SJSA1 (cell line): Measurements from ENCODE around the gene DSCAM. TPM values are rescaled to one million over a fixed set of nuclear protein-coding genes. Genes with fewer than 3 reads are reported as not detected.

Experiments
- DNase-seq, 2 experiments: peaks; one replicate each; pipeline ENCODE4 v3.0.0-alpha.2; 2015 to 2020; ENCODE audit warnings: low spot score in 2 of 2, low read depth in 1 of 2
- H3K27ac ChIP-seq: fragments of 250-450 bp; sonication (Bioruptor Pico); 2 replicates; pipeline ENCODE4 v1.5.1; 2020; ENCODE audit warnings: mild to moderate bottlenecking, moderate library complexity
- H3K27me3 ChIP-seq: fragments of 250-450 bp; sonication (Bioruptor Pico); replicated peaks from 2 replicates; pipeline ENCODE4 v1.5.1; 2020; ENCODE audit warnings: mild to moderate bottlenecking, moderate library complexity
- H3K36me3 ChIP-seq: fragments of 250-450 bp; sonication (Bioruptor Pico); 2 replicates; pipeline ENCODE4 v1.5.1; 2020; ENCODE audit warnings: mild to moderate bottlenecking
- H3K4me1 ChIP-seq: fragments of 250-450 bp; sonication (Bioruptor Pico); replicated peaks from 2 replicates; pipeline ENCODE4 v1.6.1; 2021; ENCODE audit warnings: mild to moderate bottlenecking
- H3K4me3 ChIP-seq: fragments of 250-450 bp; sonication (Bioruptor Pico); 2 replicates; pipeline ENCODE4 v1.5.1; 2020; ENCODE audit warnings: mild to moderate bottlenecking
- H3K9me3 ChIP-seq: fragments of 250-450 bp; sonication (Bioruptor Pico); replicated peaks from 2 replicates; pipeline ENCODE4 v1.5.1; 2020; ENCODE audit warnings: mild to moderate bottlenecking
- total RNA-seq: library from RNA; depleted of rRNA; stranded (reverse); fragments of >200 nt; shearing (Covaris generic); gene quantifications from 2 replicates; pipeline ENCODE4 v1.2.3, GENCODE V29; 2014

DSCAM gene
- total RNA-seq, 1 experiment from 2014 or later: not detected

DNA sequence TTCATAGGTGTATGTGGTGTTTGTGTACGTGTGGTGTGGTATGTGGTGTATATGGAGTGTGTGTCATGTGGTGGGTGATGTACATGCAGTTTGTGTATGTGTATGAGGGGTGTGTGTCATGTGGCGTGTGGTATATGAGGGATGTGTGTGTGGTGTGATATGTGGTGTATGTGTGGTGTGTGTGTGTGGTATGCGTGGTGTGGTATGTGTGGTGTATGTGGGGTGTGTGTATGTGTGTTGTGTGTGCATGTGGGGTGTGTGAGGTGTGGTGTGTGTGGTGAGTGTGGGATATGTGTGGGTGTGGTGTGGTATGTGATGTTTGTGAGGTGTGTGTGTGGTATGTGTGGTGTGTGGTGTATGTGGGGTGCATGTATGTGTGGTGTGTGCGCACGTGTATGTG is 707.3 kb downstream of the DSCAM start:
- Histone ChIP-seq H3K27me3 (no peaks in the 10 kb centered on the region), H3K9me3 (no peaks in the 10 kb centered on the region; the same call in 1 of the 2 replicates), H3K27ac (no peak overlapping the region), H3K4me3 (no peak overlapping the region), H3K4me1 (no peaks in the 10 kb centered on the region), H3K36me3 (no peaks in the 10 kb centered on the region)
- DNase-seq: no peak

DNA sequence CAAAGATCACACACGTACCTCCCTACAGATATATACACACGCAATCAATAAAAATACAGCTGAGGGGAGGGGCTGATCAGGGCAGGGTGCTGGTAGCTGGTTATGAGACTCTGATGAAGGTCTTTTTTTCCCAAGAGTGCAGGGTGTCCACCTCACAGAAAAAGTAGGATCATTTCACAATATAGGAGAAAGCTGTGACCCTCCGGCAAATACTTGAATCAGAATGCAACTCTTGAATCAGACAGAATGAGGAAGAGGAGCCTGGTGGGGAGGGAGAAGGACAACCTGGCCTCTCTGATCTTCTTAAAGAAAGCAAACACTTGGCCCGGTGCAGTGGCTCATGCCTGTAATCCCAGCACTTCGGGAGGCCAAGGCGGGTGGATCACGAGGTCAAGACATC is 710.4 kb downstream of the DSCAM start:
- DNase-seq: no peak

DNA sequence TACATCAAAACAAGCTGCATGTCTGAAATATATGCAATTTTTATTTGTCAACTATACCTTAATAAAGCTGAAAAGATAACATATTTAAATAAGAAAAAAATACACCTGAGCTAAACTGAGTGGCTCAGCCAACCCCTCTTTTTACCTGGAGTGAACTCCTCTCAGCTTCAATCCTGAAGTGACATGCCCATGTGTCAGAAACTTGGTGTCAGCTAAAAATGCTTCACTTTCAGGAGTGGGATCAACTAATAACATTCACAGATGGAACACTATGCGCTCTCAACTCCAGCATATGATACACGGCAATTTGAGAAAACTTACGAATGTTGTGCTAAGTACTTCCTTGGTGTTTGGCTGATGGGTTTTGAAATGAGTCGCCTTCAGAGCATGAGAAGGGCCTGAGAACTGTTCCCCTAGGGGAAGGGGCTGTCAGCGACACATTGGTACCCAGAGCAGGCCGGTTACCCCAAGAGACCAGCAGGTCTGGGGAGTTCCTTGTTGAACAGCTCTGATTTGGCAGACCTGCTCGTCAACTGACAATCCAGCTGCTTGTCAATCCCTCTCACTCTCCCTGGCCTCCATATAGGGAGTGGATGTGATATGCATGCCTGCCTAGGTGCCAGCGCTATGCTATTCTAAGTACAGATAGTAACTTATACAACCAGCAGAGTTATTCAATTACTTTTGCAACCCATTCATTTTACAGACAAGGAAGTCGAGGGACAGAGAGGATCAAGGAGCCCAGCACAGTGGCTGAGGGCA is 712.0 kb downstream of the DSCAM start:
- H3K9me3 ChIP-seq: no peaks in the 10 kb centered on the region; the same call in 1 of the 2 replicates
- H3K27ac ChIP-seq: no peak overlapping the region
- no peak for DNase-seq
- no peaks in the 10 kb centered on the region for H3K36me3 ChIP-seq
- no peak overlapping the region for H3K4me3 ChIP-seq
- no peaks in the 10 kb centered on the region for H3K4me1 ChIP-seq
- no peaks in the 10 kb centered on the region for H3K27me3 ChIP-seq

More for the DNA sequence above, 710.4 kb downstream of the DSCAM start:
- H3K27ac ChIP-seq: no peak overlapping the region
- no peaks in the 10 kb centered on the region; the same call in 1 of the 2 replicates for H3K9me3 ChIP-seq
- H3K4me3 ChIP-seq: no peak overlapping the region
- H3K27me3 ChIP-seq: no peaks in the 10 kb centered on the region
- no peaks in the 10 kb centered on the region for H3K36me3 ChIP-seq
- no peaks in the 10 kb centered on the region for H3K4me1 ChIP-seq

DNA sequence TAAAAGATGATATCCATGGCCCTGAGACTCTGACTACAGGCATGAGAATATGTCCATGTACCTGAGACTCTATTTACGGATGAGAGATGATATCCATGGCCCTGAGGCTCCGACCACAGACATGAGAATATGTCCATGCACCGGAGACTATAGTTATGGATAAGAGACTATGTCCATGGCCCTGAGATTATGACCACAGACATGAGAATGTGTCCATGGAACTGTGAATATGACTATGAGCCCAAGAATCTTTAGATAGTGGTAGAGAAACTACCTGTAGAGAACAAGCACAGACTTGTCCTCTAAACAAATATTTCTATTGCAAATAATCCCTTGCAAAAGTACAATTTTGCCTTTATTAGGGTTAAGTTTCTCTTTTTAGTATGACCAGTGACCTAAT is 716.5 kb downstream of the DSCAM start:
- Histone ChIP-seq H3K36me3 (no peaks in the 10 kb centered on the region), H3K4me3 (no peak overlapping the region)

DNA sequence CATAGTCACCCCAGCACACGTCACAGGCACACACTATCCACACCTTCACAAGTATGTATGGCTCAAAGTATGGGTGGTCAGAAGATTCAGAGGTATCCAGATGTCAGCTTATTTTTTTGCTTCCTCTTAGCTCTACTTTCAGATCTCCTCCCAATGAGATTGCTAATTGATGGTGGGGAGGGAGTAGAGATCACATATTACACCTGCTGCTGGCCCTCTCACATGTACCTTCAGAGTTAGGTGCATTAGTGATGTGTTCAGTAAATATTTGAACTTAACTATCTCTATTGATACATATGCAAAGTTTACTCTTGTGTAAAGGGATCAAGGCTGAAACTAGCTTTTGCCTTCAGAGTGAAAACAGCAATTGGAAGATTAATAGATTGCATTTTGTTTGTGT is 717.1 kb downstream of the DSCAM start:
- H3K4me3 ChIP-seq: no peak overlapping the region
- no peaks in the 10 kb centered on the region for H3K27me3 ChIP-seq
- no peaks in the 10 kb centered on the region for H3K36me3 ChIP-seq
- DNase-seq: no peak
- no peak overlapping the region for H3K27ac ChIP-seq
- no peaks in the 10 kb centered on the region for H3K9me3 ChIP-seq
- H3K4me1 ChIP-seq: no peaks in the 10 kb centered on the region

More for the DNA sequence above, 716.5 kb downstream of the DSCAM start:
- no peaks in the 10 kb centered on the region for H3K9me3 ChIP-seq
- DNase-seq: no peak
- H3K4me1 ChIP-seq: no peaks in the 10 kb centered on the region
- no peaks in the 10 kb centered on the region for H3K27me3 ChIP-seq
- no peak overlapping the region for H3K27ac ChIP-seq

DNA sequence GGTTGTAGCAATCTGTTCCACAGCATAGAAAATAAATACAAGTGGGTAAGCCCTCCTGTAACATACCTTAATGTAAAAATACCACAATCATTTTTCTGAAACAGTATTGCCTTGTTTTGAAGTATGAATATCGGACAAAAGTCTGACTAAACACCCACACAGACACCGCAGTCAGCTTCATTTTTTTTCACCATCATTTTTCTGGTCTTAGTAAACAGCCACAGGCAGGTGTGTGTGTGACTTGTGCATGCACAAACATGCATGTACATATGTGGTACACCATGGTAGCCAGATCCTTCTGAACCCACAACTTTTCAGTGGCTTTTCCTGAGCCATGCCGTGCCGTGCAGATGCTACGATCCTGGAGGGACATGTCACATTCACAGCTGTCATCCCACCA is 718.1 kb downstream of the DSCAM start:
- Histone ChIP-seq H3K4me3 (no peak overlapping the region), H3K36me3 (no peaks in the 10 kb centered on the region), H3K27me3 (no peaks in the 10 kb centered on the region), H3K9me3 (no peaks in the 10 kb centered on the region), H3K27ac (no peak overlapping the region), H3K4me1 (no peaks in the 10 kb centered on the region)
- DNase-seq: no peak

DNA sequence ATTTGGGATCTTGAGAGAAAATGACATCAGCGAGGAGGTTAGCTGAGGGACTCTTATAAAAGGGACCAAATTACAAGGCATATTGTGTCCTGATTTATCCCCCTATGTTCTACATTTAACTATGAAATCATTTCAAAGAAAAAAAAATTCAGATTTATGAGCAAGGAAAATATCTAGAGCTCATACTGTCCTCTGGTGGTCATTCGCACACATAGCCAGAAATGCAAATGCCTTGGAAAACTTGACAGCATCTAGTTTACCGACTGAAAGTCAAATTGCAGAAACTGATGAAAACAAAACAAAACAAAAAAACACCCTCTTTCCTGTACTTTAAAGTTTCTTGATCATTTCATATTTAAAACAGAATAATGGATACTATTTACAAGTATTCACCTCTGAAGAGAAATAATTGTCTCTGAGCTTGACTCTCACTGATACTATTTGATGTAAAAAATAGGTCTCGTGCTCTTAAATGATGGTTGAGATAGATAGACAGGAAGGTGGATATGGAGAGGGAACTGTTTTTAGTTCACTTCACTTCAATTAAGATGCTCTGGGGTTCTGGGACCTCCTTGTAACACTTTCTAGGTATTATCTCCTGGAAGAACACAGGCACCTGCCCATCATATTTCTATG is 725.9 kb downstream of the DSCAM start:
- no peaks in the 10 kb centered on the region for H3K9me3 ChIP-seq
- H3K4me1 ChIP-seq: no peaks in the 10 kb centered on the region
- peak in 1 of 2 experiments; percentile 13 for DNase-seq
- H3K4me3 ChIP-seq: no peak overlapping the region
- no peaks in the 10 kb centered on the region for H3K27me3 ChIP-seq
- H3K36me3 ChIP-seq: no peaks in the 10 kb centered on the region
- H3K27ac ChIP-seq: no peak overlapping the region

DNA sequence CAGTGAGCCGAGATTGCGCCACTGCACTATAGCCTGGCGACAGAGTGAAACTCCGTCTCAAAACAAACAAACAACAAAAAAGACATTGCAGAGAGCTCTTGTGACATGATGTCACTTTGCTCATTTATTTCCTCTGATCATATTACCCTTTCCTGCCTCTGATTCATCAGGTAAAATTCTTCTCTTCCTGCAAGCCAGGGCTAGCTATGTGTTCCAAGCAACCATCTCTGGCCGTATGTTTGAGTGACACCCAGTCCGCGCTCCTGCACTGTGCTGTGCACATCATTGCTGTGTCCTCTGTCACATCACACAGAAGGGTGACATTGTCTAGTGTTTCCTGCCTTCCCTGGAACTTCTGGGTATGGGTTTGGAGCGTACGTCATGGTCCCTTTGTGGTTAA is 728.4 kb downstream of the DSCAM start:
- Histone ChIP-seq H3K4me3 (no peak overlapping the region), H3K4me1 (no peaks in the 10 kb centered on the region), H3K36me3 (no peaks in the 10 kb centered on the region), H3K27me3 (no peaks in the 10 kb centered on the region), H3K27ac (no peak overlapping the region), H3K9me3 (no peaks in the 10 kb centered on the region)
- no peak for DNase-seq

DNA sequence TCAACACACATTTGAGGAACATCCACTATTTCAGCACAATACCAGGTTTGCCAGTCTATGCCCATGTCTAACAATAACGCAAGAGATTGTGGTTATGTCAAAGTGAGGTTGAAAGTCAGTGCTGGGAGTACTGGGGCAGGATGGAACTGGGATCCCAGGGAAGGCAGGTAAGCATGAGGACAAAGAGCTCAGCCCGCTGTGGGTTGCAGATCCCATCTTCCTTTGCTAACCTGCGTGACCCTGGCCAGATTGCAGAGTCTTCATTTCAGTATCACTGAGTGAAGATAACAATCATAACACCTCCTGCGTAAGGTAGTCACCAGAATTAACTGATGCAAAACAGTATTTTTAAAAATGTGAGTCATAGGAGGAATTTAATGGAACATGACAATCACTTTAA is 729.7 kb downstream of the DSCAM start:
- no peaks in the 10 kb centered on the region for H3K9me3 ChIP-seq
- H3K4me1 ChIP-seq: no peaks in the 10 kb centered on the region
- no peak overlapping the region for H3K4me3 ChIP-seq
- no peak overlapping the region for H3K27ac ChIP-seq
- H3K36me3 ChIP-seq: no peaks in the 10 kb centered on the region
- no peaks in the 10 kb centered on the region for H3K27me3 ChIP-seq
- no peak for DNase-seq

DNA sequence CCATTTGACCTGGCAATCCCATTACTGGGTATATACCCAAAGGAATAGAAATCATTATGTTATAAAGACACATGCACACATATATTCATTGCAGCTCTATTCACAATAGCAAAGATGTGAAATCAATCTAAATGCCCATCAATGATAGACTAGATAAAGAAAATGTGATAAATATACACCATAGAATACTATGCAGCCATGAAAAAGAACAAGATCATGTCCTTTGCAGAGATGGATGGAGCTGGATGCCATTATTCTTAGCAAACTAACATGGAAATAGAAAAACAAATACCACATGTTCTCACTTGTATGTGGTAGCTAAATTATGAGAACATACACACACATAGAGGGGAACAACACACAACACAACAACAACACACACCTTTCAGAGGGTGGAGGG is 731.2 kb downstream of the DSCAM start:
- no peaks in the 10 kb centered on the region for H3K27me3 ChIP-seq
- no peak overlapping the region for H3K27ac ChIP-seq
- no peaks in the 10 kb centered on the region for H3K4me1 ChIP-seq
- H3K9me3 ChIP-seq: no peaks in the 10 kb centered on the region
- H3K4me3 ChIP-seq: no peak overlapping the region
- no peak for DNase-seq
- no peaks in the 10 kb centered on the region for H3K36me3 ChIP-seq

DNA sequence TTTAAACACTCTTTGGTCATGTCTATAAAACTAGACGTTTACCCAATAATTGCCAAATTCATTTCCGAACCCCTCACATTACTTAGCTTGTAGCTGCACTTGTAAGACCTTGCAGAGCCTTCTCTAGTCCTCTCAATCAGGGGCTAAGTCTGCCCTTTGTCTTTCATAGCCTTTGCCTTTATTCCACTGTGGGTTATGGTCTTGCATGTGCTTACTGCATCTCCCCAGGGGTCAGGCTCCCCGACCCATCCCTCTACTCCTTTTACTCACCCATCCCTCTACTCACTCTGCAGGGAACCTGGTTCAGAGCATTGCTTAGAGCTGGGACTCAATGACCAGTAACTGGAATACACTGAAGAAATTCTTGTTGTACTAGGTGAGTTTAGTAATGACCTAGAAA is 744.3 kb downstream of the DSCAM start:
- Histone ChIP-seq H3K36me3 (no peaks in the 10 kb centered on the region), H3K27me3 (no peaks in the 10 kb centered on the region), H3K4me3 (no peak overlapping the region), H3K27ac (no peak overlapping the region), H3K4me1 (no peaks in the 10 kb centered on the region), H3K9me3 (no peaks in the 10 kb centered on the region)
- no peak for DNase-seq

DNA sequence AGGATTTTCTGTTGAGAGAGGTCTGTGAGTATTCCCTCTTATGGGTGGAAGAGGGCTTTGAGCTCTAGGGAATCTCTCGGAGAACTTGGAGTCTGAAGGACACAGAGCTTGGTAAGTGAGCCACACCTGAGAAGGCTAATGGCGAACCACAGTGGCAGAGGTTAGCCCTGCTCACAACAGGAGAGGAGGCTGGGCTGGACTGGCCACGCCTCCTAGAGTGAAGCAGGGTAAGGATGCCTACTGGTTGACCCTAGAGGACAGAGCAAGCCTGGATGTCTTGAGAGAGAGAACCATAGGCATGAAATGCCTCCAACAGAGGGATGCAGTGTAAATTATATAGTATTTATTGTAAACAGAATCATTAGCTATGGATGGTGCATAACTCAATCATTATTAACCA is 747.1 kb downstream of the DSCAM start:
- Histone ChIP-seq H3K9me3 (no peaks in the 10 kb centered on the region), H3K27ac (no peak overlapping the region), H3K4me1 (no peaks in the 10 kb centered on the region), H3K4me3 (no peak overlapping the region), H3K27me3 (no peaks in the 10 kb centered on the region), H3K36me3 (no peaks in the 10 kb centered on the region)
- no peak for DNase-seq

DNA sequence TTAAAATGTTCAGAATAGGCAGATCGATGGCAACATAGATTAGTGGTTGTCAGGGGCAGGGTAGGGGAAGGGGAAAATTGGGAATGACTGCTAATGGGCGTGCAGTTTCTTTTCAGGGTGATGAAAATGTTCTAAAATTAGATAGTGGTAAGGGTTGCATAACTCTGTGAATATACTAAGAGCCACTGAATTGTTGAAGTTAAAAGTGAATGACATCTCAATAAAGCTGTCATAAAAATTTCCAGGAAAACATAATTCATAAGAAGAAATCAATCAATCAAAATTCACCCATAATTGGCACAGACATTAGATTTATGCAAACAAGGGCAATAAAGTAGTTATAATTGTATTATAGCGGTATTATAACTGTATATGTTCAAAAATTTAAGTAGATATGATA is 751.5 kb downstream of the DSCAM start:
- no peak for DNase-seq
- Histone ChIP-seq H3K4me3 (no peak overlapping the region), H3K27me3 (no peaks in the 10 kb centered on the region), H3K9me3 (no peaks in the 10 kb centered on the region), H3K27ac (no peak overlapping the region), H3K36me3 (no peaks in the 10 kb centered on the region), H3K4me1 (no peaks in the 10 kb centered on the region)

DNA sequence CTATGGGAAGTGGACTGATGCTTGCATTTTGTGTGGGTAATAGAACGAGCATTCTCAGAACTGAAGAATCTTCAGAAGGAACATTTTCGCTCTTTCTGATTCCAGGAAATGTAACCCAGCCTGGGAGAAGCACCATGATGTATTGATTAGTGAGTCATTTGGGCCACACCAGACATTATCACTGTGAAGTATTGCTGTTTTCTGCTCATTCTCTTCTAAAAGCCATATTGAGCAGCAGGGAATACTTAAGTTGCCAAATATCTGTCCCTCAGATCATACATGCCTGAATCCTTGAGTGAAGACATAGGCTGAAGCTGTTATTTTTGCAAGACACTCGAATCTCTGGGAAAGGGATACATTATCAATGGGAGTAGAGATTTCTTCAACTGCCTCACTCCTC is 766.6 kb downstream of the DSCAM start:
- no peaks in the 10 kb centered on the region for H3K27me3 ChIP-seq
- no peak overlapping the region for H3K27ac ChIP-seq
- no peaks in the 10 kb centered on the region for H3K36me3 ChIP-seq
- DNase-seq: no peak
- no peaks in the 10 kb centered on the region for H3K4me1 ChIP-seq
- H3K9me3 ChIP-seq: no peaks in the 10 kb centered on the region
- no peak overlapping the region for H3K4me3 ChIP-seq
